Hippocampal formation (tissue), 2 donors: ENCODE measurements around the gene SEC31A.
"Not testable (repeated sequence)": the region's sequence is repeated elsewhere in the genome, so short reads cannot be mapped to it uniquely, and the experiment has no call there.

Experiments used
- DNase-seq, 2 donors: peaks; one replicate each; lab custom pipeline; 2025; lab: John Stamatoyannopoulos, UW

SEC31A gene

GRCh38 chr4:82892467-82892802 lies 1.5 kb upstream of the SEC31A start:
- no peak for DNase-seq

- DNase-seq = no peak
Observed at GRCh38 chr4:82891707-82892466, 934 bp upstream of the SEC31A start.

- DNase-seq = no peak
Observed at GRCh38 chr4:82890528-82890900, 439 bp downstream of the SEC31A start.

GRCh38 chr4:82889287-82889686 lies 1.7 kb downstream of the SEC31A start:
- DNase-seq = no peak

GRCh38 chr4:82886147-82886942 lies 4.6 kb downstream of the SEC31A start:
- no peak for DNase-seq

- DNase-seq = no peak
Observed at GRCh38 chr4:82885410-82885809, 5.5 kb downstream of the SEC31A start.

- no peak for DNase-seq
Observed at GRCh38 chr4:82868572-82868971, 22.4 kb downstream of the SEC31A start.

GRCh38 chr4:82866706-82867385 lies 24.1 kb downstream of the SEC31A start:
- DNase-seq = no peak

- not testable (repeated sequence) for DNase-seq
Observed at GRCh38 chr4:82866033-82866432, 24.9 kb downstream of the SEC31A start.

GRCh38 chr4:82865592-82865991 lies 25.4 kb downstream of the SEC31A start:
- DNase-seq = no peak

GRCh38 chr4:82864336-82864979 lies 26.5 kb downstream of the SEC31A start:
- no peak for DNase-seq

- DNase-seq = no peak
Observed at GRCh38 chr4:82861529-82861928, 29.4 kb downstream of the SEC31A start.

- DNase-seq = not testable (repeated sequence)
Observed at GRCh38 chr4:82860487-82860886, 30.5 kb downstream of the SEC31A start.

GRCh38 chr4:82852751-82853285 lies 38.1 kb downstream of the SEC31A start:
- no peak for DNase-seq

- DNase-seq = no peak
Observed at GRCh38 chr4:82851885-82852750, 38.8 kb downstream of the SEC31A start.

- DNase-seq = no peak
Observed at GRCh38 chr4:82851318-82851717, 39.6 kb downstream of the SEC31A start.

- no peak for DNase-seq
Observed at GRCh38 chr4:82850684-82851083, 40.3 kb downstream of the SEC31A start.

GRCh38 chr4:82848706-82849105 lies 42.2 kb downstream of the SEC31A start:
- DNase-seq = no peak

GRCh38 chr4:82842593-82842992 lies 48.4 kb downstream of the SEC31A start:
- DNase-seq = no peak

GRCh38 chr4:82839624-82840023 lies 51.3 kb downstream of the SEC31A start:
- no peak for DNase-seq

- no peak for DNase-seq
Observed at GRCh38 chr4:82833696-82834313, 57.1 kb downstream of the SEC31A start.
